Activated CD4-positive, CD25-positive, alpha-beta regulatory T cell treated with anti-CD3 and anti-CD28 coated beads, Interleukin-2, amount 50 U/mL, for 24 hours (primary cell): Measurements from ENCODE around the gene CNGA2.
"Not testable (repeated sequence)": the region's sequence is repeated elsewhere in the genome, so short reads cannot be mapped to it uniquely, and the experiment has no call there.

Source experiments
- ATAC-seq, 2 donors: fragments of 150-1000 bp; cut with Tn5 transposase; one replicate each; pipeline ENCODE4 v1.10.0; 2021; ENCODE audit warnings: mild to moderate bottlenecking in 1 of 2, moderate library complexity in 1 of 2

CNGA2 gene

GRCh38 chrX:151734446-151734845 lies at the start of gene CNGA2:
Gene CNGA2, plus strand, starts transcription at chrX:151734746. Its CDS starts 3,738 bp downstream, at chrX:151738484.
- no peak for ATAC-seq

- no peak for ATAC-seq
These were observed 46.9 kb upstream of the CNGA2 start for GRCh38 chrX:151687635-151688034.

- ATAC-seq: no peak
These were observed 45.9 kb upstream of the CNGA2 start for GRCh38 chrX:151688695-151689094.

- no peak for ATAC-seq
These were observed 41.7 kb upstream of the CNGA2 start for GRCh38 chrX:151692825-151693224.

GRCh38 chrX:151694121-151694520 lies 40.4 kb upstream of the CNGA2 start:
- no peak for ATAC-seq

GRCh38 chrX:151694661-151695582 lies 39.6 kb upstream of the CNGA2 start, which contains the start of gene PRRG3:
Gene PRRG3, plus strand, starts transcription at chrX:151695458. Its CDS starts 3,357 bp downstream, at chrX:151698815.
- no peak for ATAC-seq

- ATAC-seq: no peak
These were observed 38.8 kb upstream of the CNGA2 start for GRCh38 chrX:151695583-151696340.

GRCh38 chrX:151697082-151697481 lies 37.5 kb upstream of the CNGA2 start:
- not testable (repeated sequence) for ATAC-seq

- ATAC-seq: no peak
These were observed 37.0 kb upstream of the CNGA2 start for GRCh38 chrX:151697522-151697921.

GRCh38 chrX:151698485-151698884 lies 36.1 kb upstream of the CNGA2 start:
- ATAC-seq: no peak

- ATAC-seq: no peak
These were observed 34.8 kb upstream of the CNGA2 start for GRCh38 chrX:151699746-151700145.

GRCh38 chrX:151700581-151700980 lies 34.0 kb upstream of the CNGA2 start:
- no peak for ATAC-seq

- no peak for ATAC-seq
These were observed 33.5 kb upstream of the CNGA2 start for GRCh38 chrX:151701071-151701470.

- ATAC-seq: no peak
These were observed 33.0 kb upstream of the CNGA2 start for GRCh38 chrX:151701531-151701930.

- no peak for ATAC-seq
These were observed 32.4 kb upstream of the CNGA2 start for GRCh38 chrX:151702026-151702714.

GRCh38 chrX:151702741-151703340 lies 31.7 kb upstream of the CNGA2 start:
- ATAC-seq: no peak

- ATAC-seq: no peak
These were observed 31.1 kb upstream of the CNGA2 start for GRCh38 chrX:151703487-151703886.

GRCh38 chrX:151704041-151704663 lies 30.4 kb upstream of the CNGA2 start:
- ATAC-seq: no peak

- ATAC-seq: no peak
These were observed 25.7 kb upstream of the CNGA2 start for GRCh38 chrX:151708821-151709220.

- no peak for ATAC-seq
These were observed 24.1 kb upstream of the CNGA2 start for GRCh38 chrX:151710457-151710856.

GRCh38 chrX:151711154-151711553 lies 23.4 kb upstream of the CNGA2 start:
- ATAC-seq: no peak

GRCh38 chrX:151711787-151712186 lies 22.8 kb upstream of the CNGA2 start:
- ATAC-seq: no peak
